Lung microvascular endothelial cell (primary cell): ENCODE results near the gene TDRD7. TPM values are rescaled to one million over a fixed set of nuclear protein-coding genes. Genes with fewer than 3 reads are reported as not detected.
A peak's percentile ranks its signal among the peaks of the same experiment; 100 is the strongest.
"Not testable (repeated sequence)": the region's sequence is repeated elsewhere in the genome, so short reads cannot be mapped to it uniquely, and the experiment has no call there.

Experiments used
- DNase-seq, 2 donors: peaks; one replicate each; pipeline versions ENCODE4 v3.0.0 to v3.0.0-alpha.2; 2010; ENCODE audit warnings: low read depth in 2 of 2
- total RNA-seq: library from RNA; depleted of rRNA; stranded (reverse); fragments of >200 nt; gene quantifications from 2 replicates; pipeline ENCODE4 v1.2.1, GENCODE V29; 2014

TDRD7 gene
- total RNA-seq, 1 donor from 2014 or later, result 11.3 TPM

DNA sequence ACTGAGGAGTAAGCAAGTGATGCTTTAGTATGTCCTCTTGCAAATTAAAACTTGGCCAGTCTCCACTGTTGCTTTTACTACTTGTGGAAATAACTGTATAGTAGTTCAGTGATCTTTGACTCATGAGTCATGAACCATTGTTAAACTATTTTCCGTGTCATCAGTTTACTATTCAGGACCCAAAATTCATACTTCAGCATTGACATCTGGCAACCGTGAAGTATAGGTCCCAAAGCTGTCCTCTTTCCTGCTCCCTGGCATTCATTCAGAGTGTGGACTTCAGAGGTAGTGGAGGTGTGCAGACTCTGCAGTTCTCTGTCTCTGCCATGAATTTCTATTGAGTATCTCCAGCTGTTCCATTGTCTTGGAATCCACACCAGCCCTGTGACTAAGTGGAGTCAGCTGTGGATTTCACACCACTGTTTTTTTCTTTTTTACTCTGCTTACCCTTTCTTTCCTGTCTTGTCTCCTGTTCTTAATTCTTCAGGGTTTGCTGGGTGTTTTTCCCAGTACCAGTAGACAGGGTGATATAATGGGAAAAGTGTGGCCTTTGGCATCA lies 7.5 kb downstream of the TDRD7 start:
- peak; percentile 74 to 87 for DNase-seq

DNA sequence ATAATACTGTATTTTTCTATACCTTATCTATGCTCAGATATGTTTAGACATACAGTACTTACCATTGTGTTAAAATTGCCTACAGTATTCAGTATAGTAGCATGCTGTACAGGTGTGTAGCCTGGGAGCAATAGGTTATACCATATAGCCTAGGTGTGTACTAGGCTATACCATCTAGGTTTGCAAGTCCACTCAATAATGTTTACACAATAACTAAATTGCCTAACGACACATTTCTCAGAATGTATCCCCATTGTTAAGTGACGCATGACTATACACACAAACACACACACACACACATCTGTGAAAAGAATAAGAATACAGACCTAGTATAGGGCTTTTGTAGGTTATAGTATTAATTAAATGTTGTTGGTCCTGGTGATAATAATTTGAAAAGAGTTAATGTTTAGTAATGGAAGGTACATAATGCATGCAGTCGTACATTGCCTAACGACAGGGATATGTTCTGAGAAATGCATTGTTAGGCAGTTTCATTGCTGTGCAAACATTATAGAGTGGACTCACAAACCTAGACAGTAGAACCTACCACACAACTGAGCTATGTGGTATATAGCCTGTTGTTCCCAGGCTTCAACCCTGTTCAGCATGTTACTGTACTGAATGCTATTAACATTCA lies 13.6 kb downstream of the TDRD7 start:
- no peak for DNase-seq

DNA sequence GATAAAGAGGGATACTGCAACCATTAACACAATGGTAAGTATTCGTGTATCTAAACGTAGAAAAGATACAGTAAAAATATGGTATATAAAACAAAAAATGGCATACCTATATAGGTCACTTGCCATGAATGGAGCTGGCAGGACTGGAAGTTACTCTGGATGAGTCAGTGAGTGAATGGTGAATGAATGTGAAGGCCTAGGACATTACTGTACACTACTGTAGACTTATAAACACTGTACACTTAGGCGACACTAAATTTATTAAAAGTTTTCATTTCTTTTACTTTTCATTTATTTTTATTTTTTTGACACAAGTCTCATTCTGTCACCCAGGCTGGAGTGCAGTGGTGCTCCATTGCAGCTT lies 14.1 kb downstream of the TDRD7 start:
- no peak for DNase-seq

DNA sequence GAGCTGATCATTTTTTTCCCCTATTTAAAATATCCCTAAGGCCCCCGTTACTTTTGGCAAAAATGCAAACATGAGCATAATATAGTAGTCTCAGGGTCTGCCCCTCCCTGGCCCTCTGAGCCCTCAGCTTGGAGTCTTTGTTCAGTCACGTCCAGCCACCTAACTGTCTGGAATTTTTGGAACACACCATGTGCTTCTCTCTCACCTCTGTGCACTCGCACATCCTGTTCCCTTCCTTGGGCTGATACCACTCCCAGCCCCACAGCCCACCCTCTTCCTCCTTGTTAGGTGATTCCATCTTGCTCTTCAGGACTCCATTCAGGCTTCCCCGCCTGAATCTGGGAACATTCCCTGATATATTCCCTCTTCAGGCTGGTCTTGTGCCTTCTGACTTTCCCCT lies 16.0 kb downstream of the TDRD7 start:
- no peak for DNase-seq

DNA sequence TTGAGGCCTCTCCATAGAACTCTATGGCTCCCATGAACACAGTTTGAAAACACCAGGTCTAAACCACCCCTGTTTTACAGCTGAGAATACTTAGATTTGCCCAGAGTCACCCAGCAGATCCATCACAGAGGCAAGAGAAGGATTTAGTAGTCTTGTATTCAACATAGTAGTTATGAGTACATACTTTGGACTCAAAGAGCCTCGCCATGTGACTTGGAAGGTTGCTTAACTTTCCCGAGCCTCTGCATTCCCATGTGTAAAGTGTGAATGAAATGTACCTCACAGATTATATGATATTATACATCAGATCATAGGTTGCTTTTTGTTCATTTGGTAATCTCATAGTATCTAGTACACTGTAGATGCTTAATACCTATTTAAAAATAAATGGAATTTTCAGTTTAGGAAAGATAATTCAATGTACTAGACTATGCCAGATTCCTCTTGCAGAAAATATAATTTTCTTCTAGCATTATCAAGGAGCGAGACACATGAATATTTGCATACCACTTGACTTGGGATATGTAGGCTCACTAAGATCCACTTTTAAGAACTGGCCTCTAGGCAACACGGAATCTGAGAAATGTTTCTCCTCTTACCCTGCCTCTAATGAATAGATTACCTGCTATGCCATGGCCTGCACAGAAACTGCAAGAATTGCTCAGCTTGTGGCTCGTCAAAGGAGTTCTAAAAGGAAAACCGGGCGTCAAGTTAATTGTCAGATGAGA lies 18.6 kb downstream of the TDRD7 start:
- no peak for DNase-seq

DNA sequence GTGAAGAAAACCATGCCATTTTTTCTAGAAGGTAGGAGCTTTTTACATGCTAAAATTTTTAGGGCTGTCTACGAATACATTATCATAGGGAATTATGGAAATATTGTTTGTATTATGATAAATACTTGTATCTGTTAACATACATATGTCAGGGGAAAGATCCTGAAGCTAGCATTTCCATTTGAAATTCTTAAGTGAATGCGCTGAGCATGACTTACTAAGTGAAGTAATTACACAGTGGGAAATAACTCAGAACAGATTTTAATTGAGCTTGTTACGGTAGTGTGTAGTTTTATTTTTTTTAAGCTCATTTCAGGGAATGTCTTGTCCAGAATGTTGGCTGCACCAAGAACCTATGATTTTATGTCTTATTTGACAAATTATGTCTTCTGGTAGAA lies 19.1 kb downstream of the TDRD7 start:
- DNase-seq, result no peak

DNA sequence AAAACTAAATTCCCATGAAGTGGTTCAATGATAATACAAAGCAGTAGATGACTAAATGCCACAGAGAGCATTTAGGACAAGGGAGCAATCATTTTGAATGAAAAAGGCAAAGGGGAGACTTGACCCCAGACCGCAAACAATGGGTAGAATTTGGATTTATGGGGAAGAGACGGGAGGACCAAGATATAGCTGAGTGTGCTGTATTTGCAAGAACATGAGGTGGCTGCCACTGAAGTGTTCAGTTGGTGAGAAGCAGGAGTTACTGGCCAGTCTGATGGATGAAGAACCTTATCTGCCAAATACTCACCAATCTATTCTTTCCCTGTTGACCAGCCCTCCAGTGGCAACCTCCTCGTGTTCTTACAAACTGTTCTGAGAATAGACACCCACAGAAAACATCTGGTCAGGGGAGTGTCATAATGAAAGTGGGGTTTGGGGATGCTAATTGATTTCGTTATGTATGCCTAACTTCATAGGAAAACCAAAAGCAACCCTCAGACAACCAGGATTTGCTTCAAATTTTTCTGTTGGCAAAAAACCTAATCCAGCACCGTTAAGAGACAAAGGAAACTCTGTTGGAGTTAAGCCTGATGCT lies 19.8 kb downstream of the TDRD7 start:
- DNase-seq, result no peak

DNA sequence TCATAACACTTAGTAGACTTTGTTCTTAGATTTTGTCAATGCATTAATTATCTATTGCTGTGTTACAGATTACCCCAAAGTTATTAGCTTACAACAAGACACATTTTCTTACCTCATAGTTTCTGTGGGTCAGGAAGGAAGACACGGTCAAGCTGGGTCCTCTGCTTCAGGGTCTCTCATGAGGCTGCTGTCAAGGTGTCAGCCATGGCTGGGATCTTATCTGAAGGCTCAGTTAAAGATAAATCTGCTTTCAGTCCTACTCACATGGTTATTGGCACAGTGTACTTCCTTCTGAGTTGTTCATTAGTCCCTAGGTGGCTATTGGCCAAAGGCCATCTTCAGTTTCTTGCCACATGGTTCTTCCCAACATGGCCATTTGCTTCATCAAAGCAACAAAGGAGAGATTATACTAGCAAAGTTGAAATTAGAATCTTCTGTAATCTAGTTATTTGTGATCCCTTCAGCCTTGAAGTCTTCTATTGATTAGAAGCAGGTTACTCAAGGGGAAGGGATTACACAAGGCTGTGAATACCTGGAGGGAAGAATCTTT lies 25.2 kb downstream of the TDRD7 start:
- no peak for DNase-seq

DNA sequence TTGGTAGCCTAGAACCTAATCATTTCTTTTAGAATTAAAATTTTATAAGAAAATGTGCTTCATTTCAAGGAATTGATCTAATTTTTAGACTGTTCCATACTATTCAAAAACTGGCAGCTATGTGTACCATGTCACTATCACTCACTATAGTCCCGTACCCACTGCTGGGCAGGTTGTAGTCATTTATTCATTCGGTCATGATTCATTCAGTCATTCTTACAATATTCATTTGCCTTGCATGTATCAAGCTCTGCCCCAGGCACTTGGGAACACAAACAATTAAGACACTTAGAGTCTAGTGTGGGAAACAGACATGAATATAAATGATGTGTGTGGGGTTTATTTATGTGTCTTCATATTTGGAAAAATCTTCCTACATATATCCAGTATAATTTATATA lies 26.4 kb downstream of the TDRD7 start:
- DNase-seq, result no peak

DNA sequence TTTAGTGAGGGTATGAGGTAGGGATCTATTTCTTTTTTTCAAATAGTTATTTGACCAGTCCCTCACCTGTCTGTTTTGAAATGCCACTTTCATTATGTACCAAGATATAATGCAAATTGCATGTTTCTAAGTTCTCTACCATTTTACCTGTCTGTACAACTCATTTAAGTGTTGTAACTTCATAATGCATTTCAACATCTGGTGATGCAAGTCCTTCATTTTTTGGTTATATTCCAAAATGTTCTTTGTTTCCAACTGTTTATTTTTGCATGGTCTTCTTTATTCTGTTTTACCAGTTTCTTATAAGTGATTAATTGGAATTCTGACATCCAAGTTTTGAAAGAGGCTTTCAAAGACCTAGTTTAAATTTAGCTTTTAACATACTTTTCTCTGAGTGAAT lies 26.8 kb downstream of the TDRD7 start:
- DNase-seq, result no peak

DNA sequence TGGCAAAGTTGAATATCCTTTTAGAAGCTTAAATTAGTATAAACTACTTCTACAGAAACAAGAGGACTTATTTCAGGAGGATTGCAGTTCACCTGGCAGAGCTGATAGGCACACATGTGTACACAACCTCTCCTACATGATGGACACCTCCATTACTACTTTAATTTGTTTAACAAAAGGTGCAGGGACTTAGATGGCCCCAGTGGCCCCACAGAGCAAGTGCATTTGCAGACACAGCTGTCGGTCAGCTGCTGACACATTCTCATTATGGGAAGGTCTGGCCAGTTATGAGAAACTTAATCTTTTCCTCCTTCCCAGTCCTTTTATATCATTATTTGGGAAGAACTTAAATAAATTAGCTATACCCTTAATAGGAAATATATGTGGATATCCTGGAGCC lies 28.3 kb downstream of the TDRD7 start:
- DNase-seq, result no peak

DNA sequence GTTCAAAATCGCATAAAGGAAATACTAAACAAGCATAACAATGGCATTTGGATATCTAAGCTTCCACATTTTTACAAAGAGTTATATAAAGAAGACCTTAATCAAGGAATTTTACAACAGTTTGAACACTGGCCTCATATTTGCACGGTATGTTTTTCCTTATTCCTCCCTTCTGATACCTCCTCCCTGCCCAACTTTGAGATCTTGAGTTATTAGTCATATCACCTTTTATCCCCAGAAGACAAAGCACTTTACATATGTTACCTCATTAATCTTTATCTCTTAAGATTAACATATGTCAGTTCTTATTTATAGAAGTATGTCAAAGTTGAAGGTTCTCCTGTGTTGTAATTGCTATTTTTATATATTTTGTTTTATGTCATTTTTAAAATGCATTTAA lies 29.8 kb downstream of the TDRD7 start:
- no peak for DNase-seq

DNA sequence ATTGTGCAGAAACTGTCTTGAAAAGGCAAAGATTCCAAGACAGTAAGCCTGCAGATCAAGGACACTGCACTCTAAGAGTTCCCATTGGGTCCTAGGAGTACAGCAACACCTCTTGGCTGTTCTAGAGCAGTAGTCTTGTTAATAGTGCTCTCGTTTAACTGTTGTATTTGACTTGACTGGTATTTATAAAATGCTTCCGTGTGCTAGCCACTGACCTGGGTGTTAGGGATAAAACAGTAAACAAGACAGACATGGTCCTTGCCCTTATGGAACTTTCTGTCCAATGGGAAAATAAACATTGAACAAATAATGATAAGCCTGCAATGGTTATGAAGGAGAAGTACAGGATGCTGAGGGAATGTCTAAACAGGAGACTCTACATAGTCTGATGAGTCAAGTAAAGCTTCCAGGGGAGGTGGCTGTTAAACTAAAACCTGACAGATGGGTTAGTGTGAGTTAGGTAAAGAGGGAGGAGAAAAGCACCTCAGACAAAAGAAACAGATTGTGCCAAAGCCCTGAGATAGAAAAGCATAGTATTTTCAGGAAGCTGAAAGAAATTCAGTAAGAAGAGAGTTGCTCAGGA lies 33.3 kb downstream of the TDRD7 start:
- DNase-seq, result no peak

DNA sequence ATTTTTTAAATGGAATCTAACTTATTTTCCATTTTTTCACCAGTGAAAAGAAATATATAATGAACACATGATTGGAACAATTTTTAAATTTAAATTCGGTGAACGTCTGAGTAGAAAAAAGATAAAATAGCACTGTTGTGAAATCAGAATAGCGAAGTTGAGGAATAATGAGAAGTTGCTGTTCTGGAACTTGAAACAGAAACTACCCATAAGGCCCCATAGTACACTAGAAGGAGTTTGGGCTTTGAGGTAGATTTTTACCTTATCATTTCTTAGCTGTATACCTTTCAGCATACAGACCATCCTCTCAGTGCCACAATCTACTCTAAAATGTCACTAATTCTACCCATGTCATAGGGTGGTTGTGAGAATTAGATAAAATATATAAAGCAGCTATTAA lies 35.1 kb downstream of the TDRD7 start:
- no peak for DNase-seq

DNA sequence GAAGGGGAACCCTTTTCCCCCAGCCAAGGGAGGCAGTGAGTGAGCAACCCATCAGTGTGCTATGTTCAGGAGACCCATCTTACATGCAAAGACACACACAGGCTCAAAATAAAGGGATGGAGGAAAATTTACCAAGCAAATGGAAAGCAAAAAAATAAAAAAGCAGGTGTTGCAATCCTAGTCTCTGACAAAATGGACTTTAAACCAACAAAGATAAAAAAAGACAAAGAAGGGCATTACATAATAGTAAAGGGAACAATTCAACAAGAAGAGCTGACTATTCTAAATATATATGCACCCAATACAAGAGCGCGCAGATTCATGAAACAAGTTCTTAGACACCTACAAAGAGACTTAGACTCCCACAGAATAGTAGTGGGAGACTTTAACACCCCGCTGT lies 41.7 kb downstream of the TDRD7 start:
- not testable (repeated sequence) for DNase-seq

DNA sequence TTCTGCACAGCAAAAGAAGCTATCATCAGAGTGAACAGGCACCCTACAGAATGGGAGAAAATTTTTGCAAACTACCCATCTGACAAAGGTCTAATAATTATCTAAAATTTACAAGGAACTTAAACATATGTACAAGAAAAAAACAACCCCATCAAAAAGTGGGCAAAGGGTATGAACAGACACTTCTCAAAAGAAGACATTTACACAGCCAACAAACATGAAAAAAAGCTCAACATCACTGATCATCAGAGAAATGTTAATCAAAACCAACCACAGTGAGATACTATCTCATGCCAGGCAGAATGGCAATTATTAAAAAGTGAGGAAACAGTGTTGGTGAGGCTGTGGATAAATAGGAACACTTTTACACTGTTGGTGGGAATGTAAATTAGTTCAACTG lies 44.9 kb downstream of the TDRD7 start:
- DNase-seq, result not testable (repeated sequence)

DNA sequence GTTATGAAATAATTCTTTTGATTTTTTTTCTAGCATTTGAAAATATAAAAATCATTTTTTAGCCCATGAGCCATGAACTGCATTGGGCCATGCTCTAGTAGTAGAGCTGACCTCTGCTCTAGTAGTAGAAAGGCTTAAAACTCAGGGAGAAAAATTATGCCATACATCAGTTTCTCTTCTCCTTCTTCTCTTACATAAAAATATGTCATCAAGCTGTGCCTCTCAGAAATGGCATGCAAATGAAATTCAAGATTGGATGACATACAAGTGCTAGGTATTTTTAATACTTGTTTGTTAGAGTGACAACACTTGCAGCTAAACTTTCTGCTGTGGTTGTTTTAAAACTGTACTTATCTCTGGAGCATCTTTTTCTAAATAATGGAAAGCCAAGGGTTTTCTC lies 47.4 kb downstream of the TDRD7 start:
- no peak for DNase-seq

DNA sequence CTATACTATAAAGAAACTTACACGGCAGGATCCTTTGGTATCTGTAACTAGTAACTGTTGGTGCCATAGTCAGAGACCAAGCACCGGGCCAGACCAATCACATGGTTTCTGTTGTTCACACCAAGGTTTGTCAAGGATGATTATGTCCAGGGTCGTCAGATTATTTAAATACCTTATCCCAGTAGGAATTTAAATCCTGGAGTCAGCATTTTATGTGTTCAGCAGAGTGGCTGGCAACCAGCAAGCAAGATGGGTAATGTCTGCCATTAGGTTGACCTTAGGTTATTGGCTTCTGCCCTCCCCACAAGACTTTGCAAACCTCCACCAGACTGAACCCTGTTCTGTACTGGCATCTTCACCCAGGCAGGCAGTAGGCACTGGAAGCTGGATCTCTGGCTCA lies 50.3 kb downstream of the TDRD7 start:
- no peak for DNase-seq

DNA sequence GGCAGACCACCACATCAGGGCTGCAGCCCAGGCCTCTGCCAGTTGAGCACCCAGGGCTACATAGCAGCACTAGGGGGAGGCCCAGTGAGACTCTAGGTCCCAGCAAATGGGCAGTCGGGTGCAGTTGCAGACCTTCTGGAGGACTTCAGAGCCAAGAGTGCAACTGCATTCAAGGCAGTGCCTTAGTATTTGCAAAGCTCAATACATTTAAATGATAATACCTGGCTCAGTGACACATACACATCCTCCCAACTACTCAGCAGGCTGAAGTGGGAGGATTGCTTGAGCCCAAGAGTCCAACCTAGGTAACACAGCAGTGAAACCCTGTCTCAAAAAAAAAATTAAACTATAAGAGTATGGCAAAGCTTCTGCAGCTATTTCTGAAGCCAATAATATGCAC lies 51.0 kb downstream of the TDRD7 start:
- no peak for DNase-seq

DNA sequence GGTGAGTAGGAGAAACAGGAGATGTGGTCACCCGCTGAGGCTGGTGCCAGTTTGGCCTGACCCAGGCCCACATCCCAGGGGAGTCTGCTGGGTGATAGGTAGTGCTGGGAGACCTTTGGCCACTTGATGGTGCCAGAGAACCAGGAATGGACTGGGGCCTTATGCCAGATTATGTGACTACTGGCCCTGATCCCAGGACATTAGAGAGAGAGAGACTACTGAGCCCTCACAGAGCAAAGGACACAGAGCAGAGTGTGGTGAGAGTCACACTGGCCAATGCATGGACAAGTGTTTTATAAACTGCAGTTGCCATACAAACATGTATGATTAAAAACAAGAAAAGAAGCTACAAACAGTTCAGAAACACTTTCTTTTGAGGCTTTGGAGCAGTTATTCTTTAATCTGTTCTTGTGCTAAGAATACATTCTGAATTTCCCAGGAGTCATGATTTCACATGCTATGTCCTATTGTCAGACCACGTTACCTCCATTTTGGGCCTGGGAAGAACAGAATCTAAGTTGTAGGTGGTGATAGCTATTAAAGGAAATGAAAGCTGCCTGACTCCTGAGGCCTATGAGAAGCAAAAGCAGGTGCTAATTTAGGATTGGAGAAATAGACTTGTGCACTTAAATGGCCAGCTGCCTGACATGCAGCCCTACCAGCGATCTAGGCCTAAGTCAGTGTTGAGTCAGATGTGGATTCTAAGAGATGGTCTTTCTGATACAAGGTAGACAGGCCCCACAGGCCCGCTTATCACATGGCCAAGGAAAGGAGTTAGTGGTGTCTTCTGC lies 57.0 kb downstream of the TDRD7 start:
- peak; percentile 76 to 90 for DNase-seq

DNA sequence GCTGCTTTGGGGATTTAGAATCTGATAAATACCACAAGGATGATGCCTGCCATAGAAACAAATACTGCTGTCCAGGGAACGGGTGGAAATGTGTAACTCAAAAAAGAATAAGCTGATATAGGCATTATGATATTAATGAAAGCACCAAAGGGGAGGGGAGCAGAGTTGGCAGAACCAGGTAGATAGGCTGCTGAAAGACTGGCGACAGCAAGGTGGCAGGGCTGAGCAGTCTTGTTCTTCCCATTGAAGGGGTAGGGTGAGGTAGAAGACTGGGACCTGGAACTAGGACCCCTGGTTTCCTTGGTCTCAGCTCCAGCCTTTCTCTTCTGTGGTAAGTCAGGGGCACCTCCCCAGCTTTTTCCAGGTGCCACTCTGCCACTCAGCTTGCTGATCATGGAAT lies 58.2 kb downstream of the TDRD7 start:
- peak; percentile 10 to 36 for DNase-seq
